ENCODE data around the gene OR2V1.
"Not testable (repeated sequence)": the region's sequence is repeated elsewhere in the genome, so short reads cannot be mapped to it uniquely, and the experiment has no call there.

GRCh38 chr5:181095162-181095561 lies 35.8 kb downstream of the OR2V1 start:
- TF ChIP-seq CTCF (IDR thresholded peaks at IDR 0.05; ENCODE audit: poor library complexity); EZH2phosphoT487 (IDR thresholded peaks at IDR 0.05; ENCODE audit: low read depth, severe bottlenecking, unreplicated experiment); EZH2 (IDR thresholded peaks at IDR 0.05; ENCODE audit: borderline replicate concordance): not testable (repeated sequence)

Data from hepatocyte (in vitro differentiated cells).